HepG2 (cell line): ENCODE results near the gene GPC2. TPM values are rescaled to one million over a fixed set of nuclear protein-coding genes. Genes with fewer than 3 reads are reported as not detected.
A peak's percentile ranks its signal among the peaks of the same experiment; 100 is the strongest.

Source experiments
- EED ChIP-seq: sonication (generic); formaldehyde crosslinking; IDR thresholded peaks from 2 replicates; pipeline ENCODE4 v1.5.0; 2020; ENCODE audit warnings: mild to moderate bottlenecking, missing genetic modification reagents
- HMGA1 ChIP-seq: sonication (generic); formaldehyde crosslinking; conservative IDR thresholded peaks from 2 replicates; pipeline ENCODE4 v1.4.0; 2020; ENCODE audit warnings: missing genetic modification reagents
- ISX ChIP-seq: sonication (generic); formaldehyde crosslinking; conservative IDR thresholded peaks from 2 replicates; pipeline ENCODE4 v1.5.0; 2020; ENCODE audit warnings: missing genetic modification reagents
- KAT2B ChIP-seq: fragments of 150-350 bp; IDR thresholded peaks from 2 replicates; pipeline ENCODE4 v1.6.1; 2014; ENCODE audit warnings: low read depth, low read length, borderline replicate concordance
- KMT2A ChIP-seq: sonication (generic); formaldehyde crosslinking; IDR thresholded peaks from 2 replicates; pipeline ENCODE4 v1.4.0; 2020; ENCODE audit warnings: missing genetic modification reagents
- NR2F1 ChIP-seq, 2 experiments: fragments of 450-650 bp in 1 of 2; formaldehyde crosslinking in 1 of 2; IDR thresholded peaks; 2 replicates each; pipeline versions ENCODE4 v1.5.0 to v1.6.1; 2016 to 2020; ENCODE audit warnings: mild to moderate bottlenecking in 1 of 2, missing compliant biosample characterization in 1 of 2, missing genetic modification reagents in 1 of 2, moderate library complexity in 1 of 2
- ONECUT2 ChIP-seq: sonication (generic); formaldehyde crosslinking; IDR thresholded peaks from 2 replicates; pipeline ENCODE4 v1.4.0; 2020; ENCODE audit warnings: missing genetic modification reagents
- RXRB ChIP-seq: IDR thresholded peaks from 2 replicates; pipeline ENCODE4 v1.6.1; 2016; ENCODE audit warnings: borderline replicate concordance, missing genetic modification reagents, missing compliant biosample characterization
- SETDB1 ChIP-seq: sonication (generic); formaldehyde crosslinking; IDR thresholded peaks from 2 replicates; pipeline ENCODE4 v1.5.1; 2020; ENCODE audit warnings: missing genetic modification reagents, mild to moderate bottlenecking, borderline replicate concordance
- SOX6 ChIP-seq, 2 experiments: fragments of 450-650 bp in 1 of 2; sonication (generic) in 1 of 2; formaldehyde crosslinking in 1 of 2; IDR thresholded peaks; 2 replicates each; pipeline versions ENCODE4 v1.4.0 to v1.6.1; 2017 to 2020; ENCODE audit warnings: antibody characterized with exemption in 1 of 2, mild to moderate bottlenecking in 1 of 2, missing genetic modification reagents in 1 of 2
- SYNCRIP ChIP-seq: fragments of 200-400 bp; formaldehyde crosslinking; IDR thresholded peaks from 2 replicates; pipeline ENCODE4 v1.6.1; 2018; ENCODE audit warnings: mild to moderate bottlenecking, low read depth, low read length; ENCODE audit not compliant: insufficient read depth
- ZNF660 ChIP-seq: sonication (generic); formaldehyde crosslinking; IDR thresholded peaks from 2 replicates; pipeline ENCODE4 v1.5.1; 2020; ENCODE audit warnings: mild to moderate bottlenecking, low read depth, missing genetic modification reagents, borderline replicate concordance
- polyA plus RNA-seq, 8 experiments: library from polyadenylated mRNA; depleted of rRNA in 3 of 8; stranded (reverse) in 7 of 8; unstranded in 1 of 8; fragments of >200 nt; fragmentation: Illumina TruSeq in 4 of 8; extraction: Trizol in 4 of 8; gene quantifications; 2 replicates each; pipeline versions ENCODE4 v1.2.1 to v1.2.3, GENCODE V29; 2011 to 2016; ENCODE audit warnings: low read depth in 4 of 8, missing spikeins in 1 of 8, mixed read lengths in 1 of 8; ENCODE audit not compliant: insufficient read depth in 1 of 8
- total RNA-seq, 5 experiments: library from RNA; depleted of rRNA; stranded (reverse); fragments of >200 nt; fragmentation: Illumina TruSeq; extraction: Trizol; gene quantifications; 2 replicates each; pipeline ENCODE4 v1.2.3, GENCODE V29; 2016; ENCODE audit warnings: low read depth in 1 of 5
- TF ChIP-seq, protein P1 (sequence below): sonication (generic); formaldehyde crosslinking; conservative IDR thresholded peaks from 2 replicates; pipeline ENCODE4 v1.4.0; 2020; ENCODE audit warnings: missing genetic modification reagents
- TF ChIP-seq, protein P2 (sequence below), 2 experiments: sonication (generic) in 1 of 2; formaldehyde crosslinking in 1 of 2; IDR thresholded peaks; 2 replicates each; pipeline versions ENCODE4 v1.4.0 to v1.6.1; 2018 to 2020; ENCODE audit warnings: missing genetic modification reagents in 2 of 2, borderline replicate concordance in 1 of 2, low read depth in 1 of 2, mild to moderate bottlenecking in 1 of 2, missing biosample characterization in 1 of 2
- TF ChIP-seq, protein P3 (sequence below): sonication (generic); formaldehyde crosslinking; IDR thresholded peaks from 2 replicates; pipeline ENCODE4 v1.4.0; 2020; ENCODE audit warnings: missing genetic modification reagents
- TF ChIP-seq, protein P4 (sequence below): sonication (generic); formaldehyde crosslinking; IDR thresholded peaks from 2 replicates; pipeline ENCODE4 v1.5.1; 2020; ENCODE audit warnings: mild to moderate bottlenecking, missing genetic modification reagents, moderate library complexity

Gene GPC2
- total and polyA plus RNA-seq, 2 of the 13 experiments (the other 11 are each of a cell fraction or from before 2014, with no cell fraction given) = 0.64 to 0.78 TPM

DNA sequence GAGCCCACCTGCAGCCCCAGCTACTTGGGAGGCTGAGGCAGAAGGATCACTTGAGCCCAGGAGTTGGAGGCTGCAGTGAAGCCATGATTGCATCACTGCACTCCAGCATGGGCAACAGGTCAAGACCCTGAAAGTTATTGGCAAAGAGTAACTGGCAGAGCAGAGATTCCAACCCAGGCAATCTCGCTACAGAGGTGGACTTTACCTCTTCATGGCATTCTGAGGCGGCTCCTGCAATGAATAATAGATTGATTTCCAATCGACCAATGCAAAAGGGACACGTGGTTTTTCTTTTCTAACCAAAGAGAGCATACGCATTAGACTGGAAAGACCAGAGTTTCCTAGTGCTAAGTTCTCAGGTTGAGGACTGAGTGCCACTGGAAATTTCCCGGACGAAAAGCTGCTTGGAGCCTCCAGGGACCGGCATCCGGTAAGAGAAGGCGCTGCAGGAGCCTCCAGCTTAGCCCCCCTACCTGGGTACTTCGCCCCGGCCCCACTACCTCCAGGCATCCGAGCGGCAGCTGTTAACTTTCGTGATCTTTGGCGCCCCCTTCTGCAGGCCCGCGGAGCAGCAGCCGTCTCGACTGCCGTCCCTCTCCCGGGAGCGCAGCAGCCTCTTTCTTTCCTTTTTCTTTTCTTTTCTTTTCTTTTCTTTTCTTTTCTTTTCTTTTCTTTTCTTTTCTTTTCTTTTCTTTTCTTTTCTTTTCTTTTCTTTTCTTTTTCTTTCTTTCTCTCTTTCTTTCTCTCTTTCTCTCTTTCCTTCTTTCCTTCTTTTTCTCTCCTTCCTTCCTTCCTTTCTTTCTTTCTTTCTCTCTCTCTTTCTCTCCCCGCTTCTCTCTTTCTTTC, 46.4 kb downstream of the GPC2 start (continued):
- TF ChIP-seq, protein P1, sequence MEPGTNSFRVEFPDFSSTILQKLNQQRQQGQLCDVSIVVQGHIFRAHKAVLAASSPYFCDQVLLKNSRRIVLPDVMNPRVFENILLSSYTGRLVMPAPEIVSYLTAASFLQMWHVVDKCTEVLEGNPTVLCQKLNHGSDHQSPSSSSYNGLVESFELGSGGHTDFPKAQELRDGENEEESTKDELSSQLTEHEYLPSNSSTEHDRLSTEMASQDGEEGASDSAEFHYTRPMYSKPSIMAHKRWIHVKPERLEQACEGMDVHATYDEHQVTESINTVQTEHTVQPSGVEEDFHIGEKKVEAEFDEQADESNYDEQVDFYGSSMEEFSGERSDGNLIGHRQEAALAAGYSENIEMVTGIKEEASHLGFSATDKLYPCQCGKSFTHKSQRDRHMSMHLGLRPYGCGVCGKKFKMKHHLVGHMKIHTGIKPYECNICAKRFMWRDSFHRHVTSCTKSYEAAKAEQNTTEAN (CRISPR knock-in tag) = no peak
- TF ChIP-seq EED (CRISPR knock-in tag) (no peak), NR2F1 (CRISPR knock-in tag; IDR thresholded peaks at IDR 0.05) (peak; percentile 44 to 56; a peak in 2 of 4 replicates), ZNF660 (CRISPR knock-in tag) (no peak), KAT2B (peak; percentile 75; the same call in 1 of the 2 replicates), ONECUT2 (CRISPR knock-in tag) (peak; percentile 59; the same call in 1 of the 2 replicates), ISX (CRISPR knock-in tag) (no peak), KMT2A (CRISPR knock-in tag) (0 out of 2 replicates have a peak, but pooled peaks have one; percentile 34), RXRB (CRISPR knock-in tag) (no peak), SETDB1 (CRISPR knock-in tag) (no peak), SOX6 (IDR thresholded peaks at IDR 0.05) (no peak), SOX6 (CRISPR knock-in tag; IDR thresholded peaks at IDR 0.05) (peak; percentile 29; the same call in 1 of the 2 replicates), HMGA1 (CRISPR knock-in tag) (no peak), SYNCRIP (no peak)
- TF ChIP-seq, protein P2, sequence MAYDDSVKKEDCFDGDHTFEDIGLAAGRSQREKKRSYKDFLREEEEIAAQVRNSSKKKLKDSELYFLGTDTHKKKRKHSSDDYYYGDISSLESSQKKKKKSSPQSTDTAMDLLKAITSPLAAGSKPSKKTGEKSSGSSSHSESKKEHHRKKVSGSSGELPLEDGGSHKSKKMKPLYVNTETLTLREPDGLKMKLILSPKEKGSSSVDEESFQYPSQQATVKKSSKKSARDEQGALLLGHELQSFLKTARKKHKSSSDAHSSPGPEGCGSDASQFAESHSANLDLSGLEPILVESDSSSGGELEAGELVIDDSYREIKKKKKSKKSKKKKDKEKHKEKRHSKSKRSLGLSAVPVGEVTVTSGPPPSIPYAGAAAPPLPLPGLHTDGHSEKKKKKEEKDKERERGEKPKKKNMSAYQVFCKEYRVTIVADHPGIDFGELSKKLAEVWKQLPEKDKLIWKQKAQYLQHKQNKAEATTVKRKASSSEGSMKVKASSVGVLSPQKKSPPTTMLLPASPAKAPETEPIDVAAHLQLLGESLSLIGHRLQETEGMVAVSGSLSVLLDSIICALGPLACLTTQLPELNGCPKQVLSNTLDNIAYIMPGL (CRISPR knock-in tag; IDR thresholded peaks at IDR 0.05; ENCODE audit: borderline replicate concordance in 1 of 2, low read depth in 1 of 2) = peak; percentile 67 to 77; a peak in 3 of 4 replicates
- TF ChIP-seq, protein P3, sequence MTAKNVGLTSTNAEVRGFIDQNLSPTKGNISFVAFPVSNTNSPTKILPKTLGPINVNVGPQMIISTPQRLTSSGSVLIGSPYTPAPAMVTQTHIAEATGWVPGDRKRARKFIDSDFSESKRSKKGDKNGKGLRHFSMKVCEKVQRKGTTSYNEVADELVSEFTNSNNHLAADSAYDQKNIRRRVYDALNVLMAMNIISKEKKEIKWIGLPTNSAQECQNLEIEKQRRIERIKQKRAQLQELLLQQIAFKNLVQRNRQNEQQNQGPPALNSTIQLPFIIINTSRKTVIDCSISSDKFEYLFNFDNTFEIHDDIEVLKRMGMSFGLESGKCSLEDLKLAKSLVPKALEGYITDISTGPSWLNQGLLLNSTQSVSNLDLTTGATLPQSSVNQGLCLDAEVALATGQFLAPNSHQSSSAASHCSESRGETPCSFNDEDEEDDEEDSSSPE = no peak; the same call in 1 of the 2 replicates
- TF ChIP-seq, protein P4, sequence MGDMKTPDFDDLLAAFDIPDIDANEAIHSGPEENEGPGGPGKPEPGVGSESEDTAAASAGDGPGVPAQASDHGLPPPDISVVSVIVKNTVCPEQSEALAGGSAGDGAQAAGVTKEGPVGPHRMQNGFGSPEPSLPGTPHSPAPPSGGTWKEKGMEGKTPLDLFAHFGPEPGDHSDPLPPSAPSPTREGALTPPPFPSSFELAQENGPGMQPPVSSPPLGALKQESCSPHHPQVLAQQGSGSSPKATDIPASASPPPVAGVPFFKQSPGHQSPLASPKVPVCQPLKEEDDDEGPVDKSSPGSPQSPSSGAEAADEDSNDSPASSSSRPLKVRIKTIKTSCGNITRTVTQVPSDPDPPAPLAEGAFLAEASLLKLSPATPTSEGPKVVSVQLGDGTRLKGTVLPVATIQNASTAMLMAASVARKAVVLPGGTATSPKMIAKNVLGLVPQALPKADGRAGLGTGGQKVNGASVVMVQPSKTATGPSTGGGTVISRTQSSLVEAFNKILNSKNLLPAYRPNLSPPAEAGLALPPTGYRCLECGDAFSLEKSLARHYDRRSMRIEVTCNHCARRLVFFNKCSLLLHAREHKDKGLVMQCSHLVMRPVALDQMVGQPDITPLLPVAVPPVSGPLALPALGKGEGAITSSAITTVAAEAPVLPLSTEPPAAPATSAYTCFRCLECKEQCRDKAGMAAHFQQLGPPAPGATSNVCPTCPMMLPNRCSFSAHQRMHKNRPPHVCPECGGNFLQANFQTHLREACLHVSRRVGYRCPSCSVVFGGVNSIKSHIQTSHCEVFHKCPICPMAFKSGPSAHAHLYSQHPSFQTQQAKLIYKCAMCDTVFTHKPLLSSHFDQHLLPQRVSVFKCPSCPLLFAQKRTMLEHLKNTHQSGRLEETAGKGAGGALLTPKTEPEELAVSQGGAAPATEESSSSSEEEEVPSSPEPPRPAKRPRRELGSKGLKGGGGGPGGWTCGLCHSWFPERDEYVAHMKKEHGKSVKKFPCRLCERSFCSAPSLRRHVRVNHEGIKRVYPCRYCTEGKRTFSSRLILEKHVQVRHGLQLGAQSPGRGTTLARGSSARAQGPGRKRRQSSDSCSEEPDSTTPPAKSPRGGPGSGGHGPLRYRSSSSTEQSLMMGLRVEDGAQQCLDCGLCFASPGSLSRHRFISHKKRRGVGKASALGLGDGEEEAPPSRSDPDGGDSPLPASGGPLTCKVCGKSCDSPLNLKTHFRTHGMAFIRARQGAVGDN (CRISPR knock-in tag) = peak; percentile 75
